ENCODE data around the gene NFYA. TPM values are rescaled to one million over a fixed set of nuclear protein-coding genes. Genes with fewer than 3 reads are reported as not detected.

Gene NFYA
- total RNA-seq, 1 experiment from 2014 or later: 28.7 TPM

DNA sequence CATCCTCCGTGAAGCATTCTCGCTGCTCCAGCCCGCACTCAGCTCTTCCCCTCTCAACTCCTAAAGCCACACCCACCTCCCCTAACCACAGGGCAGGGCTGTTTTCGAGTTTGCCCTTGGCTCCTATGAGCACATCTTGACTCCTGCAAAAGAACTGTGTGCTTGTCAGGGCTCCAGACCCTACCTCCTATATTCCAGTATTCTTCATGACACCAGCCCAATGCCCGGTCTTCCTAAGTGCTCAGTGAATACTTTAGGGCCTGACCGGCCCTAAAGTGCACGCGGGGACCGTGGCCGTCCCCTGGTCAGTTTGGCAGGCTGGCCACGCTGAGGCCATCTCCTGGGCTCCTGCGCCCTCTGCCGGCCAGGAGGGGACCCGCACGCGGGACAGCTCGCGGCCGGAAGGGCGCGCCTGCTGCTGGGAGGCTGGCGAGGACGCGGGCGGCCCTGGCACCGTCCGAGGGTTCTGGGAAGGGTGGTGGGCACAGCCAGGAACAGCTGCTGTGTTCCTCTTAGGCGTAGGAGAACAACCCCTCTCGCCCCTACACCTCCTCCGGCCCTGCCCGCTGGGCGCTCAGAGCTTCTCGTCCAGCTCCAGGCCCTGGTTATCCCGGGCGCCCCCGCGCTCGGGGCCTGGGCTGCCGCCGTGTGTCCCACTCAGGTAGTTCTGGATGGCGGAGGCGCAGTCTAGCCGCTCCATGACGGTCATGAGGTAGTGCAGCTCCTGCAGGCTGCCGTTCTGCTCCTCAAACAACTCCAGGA is 44.8 kb upstream of the NFYA start:
- peak overlapping the region; percentile 46 for H3K9ac ChIP-seq (ENCODE audit: low read length)
- H3K9me3 ChIP-seq (ENCODE audit: control insufficient read depth in 1 of 2, insufficient read depth in 1 of 2, low read depth in 1 of 2, low read length in 2 of 2): no peaks in the 10 kb centered on the region
- POLR2A ChIA-PET: interaction anchor here (1.0 to 1.4 kb wide), 3 partner anchors 9 to 134 kb away, joined by 3 to 5 read pairs (median 3); no protein-coding TSS in a partner anchor
- CTCF ChIA-PET: interaction anchor here (0.7 to 2.8 kb wide), 15 partner anchors 8 to 700 kb away, joined by 3 to 25 read pairs (median 6); partner anchors contain the start of genes NFYA and UNC5CL
- no peaks in the 10 kb centered on the region for H3K79me2 ChIP-seq (ENCODE audit: insufficient read depth, low read length)
- peak overlapping the region; percentile 64 for H2AFZ ChIP-seq (ENCODE audit: low read depth, low read length, poor library complexity, severe bottlenecking)
- H3K27ac ChIP-seq (ENCODE audit: low read depth, low read length): no peak overlapping the region; the same call in 1 of the 2 replicates
- TF ChIP-seq POLR2A (IDR thresholded peaks at IDR 0.05; ENCODE audit: borderline replicate concordance, extremely low read depth, insufficient read depth, insufficient read length) (peak; percentile 34), RAD21 (IDR thresholded peaks at IDR 0.05; ENCODE audit: low read depth) (peak; percentile 98), JUND (IDR thresholded peaks at IDR 0.05) (no peak), ZFX (IDR thresholded peaks at IDR 0.05) (peak; percentile 83; the same call in 1 of the 2 replicates), SP1 (IDR thresholded peaks at IDR 0.05; ENCODE audit: low read depth) (no peak), POLR2AphosphoS5 (IDR thresholded peaks at IDR 0.05; ENCODE audit: low read depth, low read length) (peak; percentile 37; the same call in 1 of the 2 replicates), SRF (IDR thresholded peaks at IDR 0.05; ENCODE audit: low read depth) (no peak), EZH2 (IDR thresholded peaks at IDR 0.05) (no peak), YY1 (IDR thresholded peaks at IDR 0.05; ENCODE audit: extremely low read depth, insufficient replicate concordance, low read depth, low read length) (no peak), TCF7L2 (IDR thresholded peaks at IDR 0.05; ENCODE audit: borderline replicate concordance, extremely low read depth, insufficient read depth, insufficient read length) (peak; percentile 12)
- TF ChIP-seq, protein P1, sequence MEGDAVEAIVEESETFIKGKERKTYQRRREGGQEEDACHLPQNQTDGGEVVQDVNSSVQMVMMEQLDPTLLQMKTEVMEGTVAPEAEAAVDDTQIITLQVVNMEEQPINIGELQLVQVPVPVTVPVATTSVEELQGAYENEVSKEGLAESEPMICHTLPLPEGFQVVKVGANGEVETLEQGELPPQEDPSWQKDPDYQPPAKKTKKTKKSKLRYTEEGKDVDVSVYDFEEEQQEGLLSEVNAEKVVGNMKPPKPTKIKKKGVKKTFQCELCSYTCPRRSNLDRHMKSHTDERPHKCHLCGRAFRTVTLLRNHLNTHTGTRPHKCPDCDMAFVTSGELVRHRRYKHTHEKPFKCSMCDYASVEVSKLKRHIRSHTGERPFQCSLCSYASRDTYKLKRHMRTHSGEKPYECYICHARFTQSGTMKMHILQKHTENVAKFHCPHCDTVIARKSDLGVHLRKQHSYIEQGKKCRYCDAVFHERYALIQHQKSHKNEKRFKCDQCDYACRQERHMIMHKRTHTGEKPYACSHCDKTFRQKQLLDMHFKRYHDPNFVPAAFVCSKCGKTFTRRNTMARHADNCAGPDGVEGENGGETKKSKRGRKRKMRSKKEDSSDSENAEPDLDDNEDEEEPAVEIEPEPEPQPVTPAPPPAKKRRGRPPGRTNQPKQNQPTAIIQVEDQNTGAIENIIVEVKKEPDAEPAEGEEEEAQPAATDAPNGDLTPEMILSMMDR (IDR thresholded peaks at IDR 0.05 in 2 of 3, conservative IDR thresholded peaks at IDR 0.05 in 1 of 3; ENCODE audit: borderline replicate concordance in 1 of 3, insufficient read depth in 1 of 3, low read depth in 2 of 3, low read length in 2 of 3): peak; percentile 95 to 97 (median 96)
- TF ChIP-seq, protein P2, sequence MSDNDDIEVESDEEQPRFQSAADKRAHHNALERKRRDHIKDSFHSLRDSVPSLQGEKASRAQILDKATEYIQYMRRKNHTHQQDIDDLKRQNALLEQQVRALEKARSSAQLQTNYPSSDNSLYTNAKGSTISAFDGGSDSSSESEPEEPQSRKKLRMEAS (IDR thresholded peaks at IDR 0.05): peak; percentile 85
- no peaks in the 10 kb centered on the region for H3K36me3 ChIP-seq (ENCODE audit: control insufficient read depth in 1 of 2, insufficient read depth in 2 of 2, low read length in 2 of 2)
- peak overlapping the region; percentile 48 to 58 for H3K4me3 ChIP-seq (replicated peaks in 1 of 2; ENCODE audit: low read depth in 1 of 2, low read length in 2 of 2)
- H3K4me1 ChIP-seq (ENCODE audit: control insufficient read depth in 1 of 2, insufficient read depth in 2 of 2, low read length in 2 of 2): peaks cover 5 to 17% of the 10 kb centered on the region in 2 experiments
- ATAC-seq (peak; percentile 95), DNase-seq (ENCODE audit: low read depth, low spot score) (peak; percentile 35)
- no TSS peak for BruUV-seq (replicated peaks)
- H3K9me2 ChIP-seq (ENCODE audit: insufficient read depth): no peaks in the 10 kb centered on the region
- intact Hi-C loops (cut with micrococcal nuclease): loop anchor here (1.0 to 10.0 kb wide), 6 partner anchors 22 to 1043 kb away; no protein-coding TSS in a partner anchor
- H4K20me1 ChIP-seq (ENCODE audit: insufficient read depth): no peaks in the 10 kb centered on the region
- no peaks in the 10 kb centered on the region for H3K27me3 ChIP-seq (ENCODE audit: insufficient read depth, low read length)
- peak overlapping the region; percentile 86 for H3K4me2 ChIP-seq (ENCODE audit: low read length)
- RAD21 ChIA-PET (ENCODE audit: low non-redundant PET in 1 of 2, low total read pairs in 2 of 2, uncharacterized antibody in 2 of 2, unreplicated experiment in 2 of 2): interaction anchor here in 1 of 2 experiments (0.6 to 1.3 kb wide), 4 partner anchors 134 to 551 kb away, joined by 3 to 7 read pairs (median 4); no protein-coding TSS in a partner anchor

Measured in HCT116 (cell line).